HepG2 (cell line): ENCODE data around the gene CMTM8. TPM values are rescaled to one million over a fixed set of nuclear protein-coding genes. Genes with fewer than 3 reads are reported as not detected.
A peak's percentile ranks its signal among the peaks of the same experiment; 100 is the strongest.

ENCODE experiments used
- ATF4 ChIP-seq, 2 experiments: fragments of 450-650 bp in 1 of 2; sonication (generic) in 1 of 2; formaldehyde crosslinking; IDR thresholded peaks; 2 replicates each; pipeline versions ENCODE4 v1.5.0 to v1.8.0; 2020 to 2022; ENCODE audit warnings: mild to moderate bottlenecking in 1 of 2, missing genetic modification reagents in 1 of 2
- BORCS8-MEF2B ChIP-seq: sonication (generic); formaldehyde crosslinking; IDR thresholded peaks from 2 replicates; pipeline ENCODE4 v1.8.0; 2022; ENCODE audit warnings: mild to moderate bottlenecking, missing genetic modification reagents
- NFIC ChIP-seq: IDR thresholded peaks from 2 replicates; pipeline ENCODE4 v1.6.1; 2012; ENCODE audit warnings: mild to moderate bottlenecking, low read length, inconsistent platforms
- SP1 ChIP-seq, 2 experiments: fragments of 450-650 bp in 1 of 2; sonication (generic) in 1 of 2; formaldehyde crosslinking in 1 of 2; IDR thresholded peaks; 2 replicates each; pipeline versions ENCODE4 v1.4.0 to v1.6.1; 2016 to 2020; ENCODE audit warnings: missing genetic modification reagents in 1 of 2
- THRA ChIP-seq: sonication (generic); formaldehyde crosslinking; IDR thresholded peaks from 2 replicates; pipeline ENCODE4 v1.4.0; 2020; ENCODE audit warnings: missing genetic modification reagents, borderline replicate concordance
- ZGPAT ChIP-seq: IDR thresholded peaks from 2 replicates; pipeline ENCODE4 v1.6.1; 2016; ENCODE audit warnings: mild to moderate bottlenecking
- ZNF280D ChIP-seq: sonication (generic); formaldehyde crosslinking; IDR thresholded peaks from 2 replicates; pipeline ENCODE4 v1.5.1; 2020; ENCODE audit warnings: mild to moderate bottlenecking, missing genetic modification reagents
- ZNF687 ChIP-seq: sonication (generic); formaldehyde crosslinking; IDR thresholded peaks from 2 replicates; pipeline ENCODE4 v1.5.1; 2020; ENCODE audit warnings: mild to moderate bottlenecking, missing genetic modification reagents, moderate library complexity
- polyA plus RNA-seq, 8 experiments: library from polyadenylated mRNA; depleted of rRNA in 3 of 8; stranded (reverse) in 7 of 8; unstranded in 1 of 8; fragments of >200 nt; fragmentation: Illumina TruSeq in 4 of 8; extraction: Trizol in 4 of 8; gene quantifications; 2 replicates each; pipeline versions ENCODE4 v1.2.1 to v1.2.3, GENCODE V29; 2011 to 2016; ENCODE audit warnings: low read depth in 4 of 8, missing spikeins in 1 of 8, mixed read lengths in 1 of 8; ENCODE audit not compliant: insufficient read depth in 1 of 8
- total RNA-seq, 5 experiments: library from RNA; depleted of rRNA; stranded (reverse); fragments of >200 nt; fragmentation: Illumina TruSeq; extraction: Trizol; gene quantifications; 2 replicates each; pipeline ENCODE4 v1.2.3, GENCODE V29; 2016; ENCODE audit warnings: low read depth in 1 of 5

The CMTM8 gene
- total and polyA plus RNA-seq, 2 of the 13 experiments (the other 11 are each of a cell fraction or from before 2014, with no cell fraction given), result 8.9 to 15.8 TPM

GRCh38 chr3:32216172-32216783 is 22.2 kb upstream of the CMTM8 start (continued):
- TF ChIP-seq ZNF280D (CRISPR knock-in tag), result no peak
- TF ChIP-seq BORCS8-MEF2B (CRISPR knock-in tag), result peak; percentile 84
- peak in 1 of 2 experiments; percentile 81; a peak in 2 of 4 replicates for TF ChIP-seq ATF4 (CRISPR knock-in tag; IDR thresholded peaks at IDR 0.05)
- TF ChIP-seq NFIC, result peak; percentile 95
- TF ChIP-seq THRA, result peak; percentile 85
- TF ChIP-seq SP1 (IDR thresholded peaks at IDR 0.05), result no peak
- TF ChIP-seq SP1 (CRISPR knock-in tag; IDR thresholded peaks at IDR 0.05), result peak; percentile 61
- no peak for TF ChIP-seq ZNF687 (CRISPR knock-in tag)
- peak; percentile 99 for TF ChIP-seq ZGPAT (CRISPR knock-in tag)
